Uterine smooth muscle cell (primary cell): Measurements from ENCODE around the gene BAIAP2L2. TPM values are rescaled to one million over a fixed set of nuclear protein-coding genes. Genes with fewer than 3 reads are reported as not detected.

Source experiments
- total RNA-seq: library from RNA; depleted of rRNA; stranded (reverse); fragments of >200 nt; gene quantifications from 2 replicates; pipeline ENCODE4 v1.2.3, GENCODE V29; 2014

BAIAP2L2 gene
- total RNA-seq = 5.1 and 7.2 TPM in 2 replicates

GRCh38 chr22:38110008-38110862 lies at the start of gene BAIAP2L2:
TSS of gene BAIAP2L2 (minus strand) at chr22:38110684. CDS start at chr22:38110525, 159 bp downstream.

GRCh38 chr22:38083931-38084631 lies 26.4 kb downstream of the BAIAP2L2 start, which contains the start of gene SLC16A8:
TSS of gene SLC16A8 (minus strand) at chr22:38084184. CDS start at chr22:38082873, 1,311 bp downstream.

GRCh38 chr22:38056969-38057891 lies 53.3 kb downstream of the BAIAP2L2 start, which contains the start of gene PICK1:
TSS of gene PICK1 (plus strand) at chr22:38057404. CDS start at chr22:38057810, 406 bp downstream.

Other genes starting within 250 kb of the BAIAP2L2 start
- gene MICALL1, start 204.4 kb downstream of the BAIAP2L2 start, total RNA-seq = 37.2 and 38.0 TPM in 2 replicates
- 0.33 and 0.62 TPM in 2 replicates for gene C22orf23, start 157.1 kb downstream of the BAIAP2L2 start, total RNA-seq
- 34.7 and 51.5 TPM in 2 replicates for gene POLR2F, start 157.0 kb downstream of the BAIAP2L2 start, total RNA-seq
- not detected in 2 replicates for gene SOX10, start 126.1 kb downstream of the BAIAP2L2 start, total RNA-seq
- gene PICK1, start 53.3 kb downstream of the BAIAP2L2 start, total RNA-seq = 6.5 and 12.2 TPM in 2 replicates
- 0.25 TPM in 1 of 2 replicates, not detected in the other for gene SLC16A8, start 26.5 kb downstream of the BAIAP2L2 start, total RNA-seq
- 8.4 and 17.0 TPM in 2 replicates for gene PLA2G6, start 71.1 kb upstream of the BAIAP2L2 start, total RNA-seq
- gene MAFF, start 91.3 kb upstream of the BAIAP2L2 start, total RNA-seq = 43.5 and 54.1 TPM in 2 replicates
- 26.0 and 32.6 TPM in 2 replicates for gene TMEM184B, start 162.3 kb upstream of the BAIAP2L2 start, total RNA-seq
- gene CSNK1E, start 206.7 kb upstream of the BAIAP2L2 start, total RNA-seq = 89.1 and 123 TPM in 2 replicates